HepG2 (cell line): ENCODE data around the gene ARVCF. TPM values are rescaled to one million over a fixed set of nuclear protein-coding genes. Genes with fewer than 3 reads are reported as not detected.

Experiments used
- ATF2 ChIP-seq: sonication (generic); formaldehyde crosslinking; IDR thresholded peaks from 2 replicates; pipeline ENCODE4 v1.4.0; 2020; ENCODE audit warnings: missing genetic modification reagents
- ATF3 ChIP-seq: sonication (generic); formaldehyde crosslinking; IDR thresholded peaks from 2 replicates; pipeline ENCODE4 v1.4.0; 2020; ENCODE audit warnings: missing genetic modification reagents
- ATF7-NPFF ChIP-seq: sonication (generic); formaldehyde crosslinking; IDR thresholded peaks from 2 replicates; pipeline ENCODE4 v1.8.1; 2023; ENCODE audit warnings: mild to moderate bottlenecking, low read depth, missing genetic modification reagents, moderate library complexity
- BCL3 ChIP-seq: sonication (generic); formaldehyde crosslinking; IDR thresholded peaks from 2 replicates; pipeline ENCODE4 v1.5.1; 2020; ENCODE audit warnings: mild to moderate bottlenecking, missing genetic modification reagents, moderate library complexity
- BCLAF1 ChIP-seq: fragments of 450-650 bp; IDR thresholded peaks from 2 replicates; pipeline ENCODE4 v1.6.1; 2017; ENCODE audit warnings: mild to moderate bottlenecking
- KLF9 ChIP-seq: IDR thresholded peaks from 2 replicates; pipeline ENCODE4 v1.6.1; 2016; ENCODE audit warnings: low read depth
- MIXL1 ChIP-seq: IDR thresholded peaks from 2 replicates; pipeline ENCODE4 v1.6.1; 2016
- MXD4 ChIP-seq: IDR thresholded peaks from 2 replicates; pipeline ENCODE4 v1.6.1; 2016; ENCODE audit warnings: mild to moderate bottlenecking, missing biosample characterization, missing genetic modification reagents
- NAIF1 ChIP-seq: sonication (generic); formaldehyde crosslinking; IDR thresholded peaks from 2 replicates; pipeline ENCODE4 v1.5.0; 2020; ENCODE audit warnings: mild to moderate bottlenecking, missing genetic modification reagents, borderline replicate concordance
- NFYC ChIP-seq: IDR thresholded peaks from 2 replicates; pipeline ENCODE4 v1.6.1; 2016; ENCODE audit warnings: missing genetic modification reagents, missing compliant biosample characterization
- ONECUT2 ChIP-seq: sonication (generic); formaldehyde crosslinking; IDR thresholded peaks from 2 replicates; pipeline ENCODE4 v1.4.0; 2020; ENCODE audit warnings: missing genetic modification reagents
- PHF20 ChIP-seq: sonication (generic); formaldehyde crosslinking; IDR thresholded peaks from 2 replicates; pipeline ENCODE4 v1.5.0; 2020; ENCODE audit warnings: mild to moderate bottlenecking, missing genetic modification reagents
- PRPF4 ChIP-seq: fragments of 200-400 bp; formaldehyde crosslinking; IDR thresholded peaks from 2 replicates; pipeline ENCODE4 v1.6.1; 2016; ENCODE audit warnings: low read length, low read depth; ENCODE audit not compliant: poor library complexity, severe bottlenecking
- PTBP1 ChIP-seq: fragments of 200-400 bp; formaldehyde crosslinking; IDR thresholded peaks from 2 replicates; pipeline ENCODE4 v1.6.1; 2018; ENCODE audit warnings: low read length, low read depth; ENCODE audit not compliant: poor library complexity, severe bottlenecking
- RNF2 ChIP-seq: fragments of 450-650 bp; conservative IDR thresholded peaks from 2 replicates; pipeline ENCODE4 v1.6.1; 2016; ENCODE audit warnings: low read depth
- TOE1 ChIP-seq: sonication (generic); formaldehyde crosslinking; IDR thresholded peaks from 2 replicates; pipeline ENCODE4 v1.4.0; 2020; ENCODE audit warnings: mild to moderate bottlenecking, missing genetic modification reagents
- ZBTB49 ChIP-seq: sonication (generic); formaldehyde crosslinking; IDR thresholded peaks from 2 replicates; pipeline ENCODE4 v1.4.0; 2020; ENCODE audit warnings: missing genetic modification reagents, borderline replicate concordance
- ZEB1 ChIP-seq: IDR thresholded peaks from 2 replicates; pipeline ENCODE4 v1.6.1; 2012; ENCODE audit warnings: mild to moderate bottlenecking, low read depth, inconsistent platforms; ENCODE audit not compliant: insufficient replicate concordance
- ZNF33A ChIP-seq: sonication (generic); formaldehyde crosslinking; IDR thresholded peaks from 2 replicates; pipeline ENCODE4 v1.5.1; 2020; ENCODE audit warnings: missing genetic modification reagents, mild to moderate bottlenecking, moderate library complexity, borderline replicate concordance
- ZNF557 ChIP-seq: sonication (generic); formaldehyde crosslinking; IDR thresholded peaks from 2 replicates; pipeline ENCODE4 v1.4.0; 2020; ENCODE audit warnings: missing genetic modification reagents
- polyA plus RNA-seq, 8 experiments: library from polyadenylated mRNA; depleted of rRNA in 3 of 8; stranded (reverse) in 7 of 8; unstranded in 1 of 8; fragments of >200 nt; fragmentation: Illumina TruSeq in 4 of 8; extraction: Trizol in 4 of 8; gene quantifications; 2 replicates each; pipeline versions ENCODE4 v1.2.1 to v1.2.3, GENCODE V29; 2011 to 2016; ENCODE audit warnings: low read depth in 4 of 8, missing spikeins in 1 of 8, mixed read lengths in 1 of 8; ENCODE audit not compliant: insufficient read depth in 1 of 8
- total RNA-seq, 5 experiments: library from RNA; depleted of rRNA; stranded (reverse); fragments of >200 nt; fragmentation: Illumina TruSeq; extraction: Trizol; gene quantifications; 2 replicates each; pipeline ENCODE4 v1.2.3, GENCODE V29; 2016; ENCODE audit warnings: low read depth in 1 of 5

The ARVCF gene
- total and polyA plus RNA-seq, 2 of the 13 experiments (the other 11 are each of a cell fraction or from before 2014, with no cell fraction given) = 16.4 to 17.7 TPM

- no peak for TF ChIP-seq ZBTB49
- TF ChIP-seq KLF9 (CRISPR knock-in tag) = no peak
- TF ChIP-seq ATF2 = no peak
- TF ChIP-seq BCLAF1 = no peak
- TF ChIP-seq ATF7-NPFF (CRISPR knock-in tag) = no peak
- no peak for TF ChIP-seq ZNF557
- peak; percentile 98 for TF ChIP-seq NFYC
- no peak for TF ChIP-seq PRPF4
- no peak for TF ChIP-seq PTBP1
- peak; percentile 55; the same call in 1 of the 2 replicates for TF ChIP-seq BCL3 (CRISPR knock-in tag)
- TF ChIP-seq MIXL1 = no peak
- TF ChIP-seq MXD4 = no peak
- TF ChIP-seq ONECUT2 (CRISPR knock-in tag) = no peak
- TF ChIP-seq TOE1 = no peak
- TF ChIP-seq ZNF33A (CRISPR knock-in tag) = no peak
- no peak; the same call in 1 of the 2 replicates for TF ChIP-seq RNF2
- TF ChIP-seq ZEB1 = no peak
- TF ChIP-seq NAIF1 (CRISPR knock-in tag) = no peak
- TF ChIP-seq PHF20 = no peak
- no peak for TF ChIP-seq ATF3
Observed at GRCh38 chr22:20016734-20017621, at the start of gene ARVCF (continued).
